ENCODE data around the gene SLFNL1.

Gene SLFNL1

GRCh38 chr1:40980453-40981121 is 40.9 kb downstream of the SLFNL1 start:
- Mint-ChIP-seq H3K36me3 (ENCODE audit: low read depth) (peaks cover 10% of the 10 kb centered on the region), H3K27ac (peak overlapping the region; percentile 80 to 92 (median 84)), H3K27me3 (ENCODE audit: low read depth) (no peaks in the 10 kb centered on the region), H3K9me3 (no peaks in the 10 kb centered on the region), H3K4me3 (peak overlapping the region; percentile 92 to 93 (median 92)), H3K4me1 (peaks cover 49% of the 10 kb centered on the region)
- TF ChIP-seq, protein P1, sequence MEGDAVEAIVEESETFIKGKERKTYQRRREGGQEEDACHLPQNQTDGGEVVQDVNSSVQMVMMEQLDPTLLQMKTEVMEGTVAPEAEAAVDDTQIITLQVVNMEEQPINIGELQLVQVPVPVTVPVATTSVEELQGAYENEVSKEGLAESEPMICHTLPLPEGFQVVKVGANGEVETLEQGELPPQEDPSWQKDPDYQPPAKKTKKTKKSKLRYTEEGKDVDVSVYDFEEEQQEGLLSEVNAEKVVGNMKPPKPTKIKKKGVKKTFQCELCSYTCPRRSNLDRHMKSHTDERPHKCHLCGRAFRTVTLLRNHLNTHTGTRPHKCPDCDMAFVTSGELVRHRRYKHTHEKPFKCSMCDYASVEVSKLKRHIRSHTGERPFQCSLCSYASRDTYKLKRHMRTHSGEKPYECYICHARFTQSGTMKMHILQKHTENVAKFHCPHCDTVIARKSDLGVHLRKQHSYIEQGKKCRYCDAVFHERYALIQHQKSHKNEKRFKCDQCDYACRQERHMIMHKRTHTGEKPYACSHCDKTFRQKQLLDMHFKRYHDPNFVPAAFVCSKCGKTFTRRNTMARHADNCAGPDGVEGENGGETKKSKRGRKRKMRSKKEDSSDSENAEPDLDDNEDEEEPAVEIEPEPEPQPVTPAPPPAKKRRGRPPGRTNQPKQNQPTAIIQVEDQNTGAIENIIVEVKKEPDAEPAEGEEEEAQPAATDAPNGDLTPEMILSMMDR (IDR thresholded peaks at IDR 0.05; ENCODE audit: unreplicated experiment in 3 of 3): no peak

DNA sequence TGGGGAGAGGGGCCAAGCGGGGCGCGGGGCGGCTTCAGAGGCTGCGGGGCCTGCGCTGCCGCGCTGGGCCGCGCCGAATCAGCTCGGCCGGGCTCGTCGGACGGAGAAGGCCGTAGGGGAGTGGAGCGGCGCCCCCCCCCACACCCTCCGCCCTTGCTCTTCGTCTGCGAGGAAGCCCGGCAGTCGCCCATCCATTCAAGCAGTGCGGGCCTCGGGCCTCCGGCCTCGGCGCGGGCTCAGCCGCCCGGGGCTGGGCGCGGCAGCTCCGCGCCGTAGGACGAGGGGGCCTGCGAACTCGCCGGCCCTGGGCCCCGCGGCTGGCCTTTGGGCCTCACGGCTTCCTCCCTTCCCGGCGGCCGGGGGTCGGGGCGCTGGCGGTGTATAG is 41.5 kb downstream of the SLFNL1 start:
- Mint-ChIP-seq H3K9me3 (no peaks in the 10 kb centered on the region), H3K36me3 (ENCODE audit: low read depth) (peaks cover 6% of the 10 kb centered on the region), H3K4me1 (peaks cover 44% of the 10 kb centered on the region), H3K27me3 (ENCODE audit: low read depth) (no peaks in the 10 kb centered on the region), H3K27ac (peak overlapping the region; percentile 80 to 92 (median 84)), H3K4me3 (peak overlapping the region; percentile 92 to 93 (median 92))
- TF ChIP-seq, protein P1 (IDR thresholded peaks at IDR 0.05; ENCODE audit: unreplicated experiment in 3 of 3): no peak

DNA sequence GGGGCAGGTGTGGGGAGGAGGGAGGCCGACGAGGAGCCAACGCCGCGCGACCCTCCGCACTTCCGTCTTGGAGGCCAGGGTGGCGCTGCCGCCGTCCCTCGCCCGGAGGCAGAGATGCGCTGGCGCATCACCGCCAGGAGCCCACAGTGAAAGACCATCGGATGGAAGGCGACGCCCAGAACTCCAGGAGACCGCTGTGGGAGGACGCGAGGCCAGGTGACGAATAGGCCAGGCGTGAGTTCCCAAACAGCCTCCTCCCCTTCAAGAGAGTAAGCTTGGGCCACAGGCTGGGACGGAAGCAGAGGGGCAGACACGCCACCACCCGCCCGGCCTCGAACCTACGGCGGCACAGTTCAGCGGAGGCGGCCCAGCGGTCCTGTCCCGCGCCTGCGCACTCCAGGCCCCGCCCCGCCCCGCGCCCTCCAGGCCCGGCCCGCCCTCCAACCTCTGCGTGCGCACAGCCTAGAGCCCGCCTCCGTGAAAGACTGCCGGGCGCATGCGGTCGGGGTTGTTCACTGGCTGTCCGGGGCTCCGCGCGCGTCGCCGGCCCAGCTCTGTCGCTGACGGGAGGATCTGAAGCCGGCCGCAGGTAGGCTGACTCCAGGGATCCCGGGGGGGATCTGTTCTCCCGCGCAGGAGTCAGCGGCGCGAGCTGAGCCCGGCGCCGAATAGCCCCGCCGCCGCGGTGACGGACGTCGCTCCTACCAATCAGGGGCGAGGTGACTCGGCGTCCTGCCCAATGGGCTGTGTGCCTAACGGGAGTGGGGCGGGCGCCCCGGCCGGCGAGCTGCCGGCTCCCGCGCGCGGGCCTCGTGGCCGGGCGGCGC is 42.1 kb downstream of the SLFNL1 start, which contains the start of gene CTPS1:
TSS of gene CTPS1 (plus strand) at position 456 of the 827 bp plus-strand sequence. CDS start 3,595 bp downstream, outside the sequence.
- peak within 1 kb of the TSS; percentile 92 to 93 (median 92) for H3K4me3 Mint-ChIP-seq
- peaks cover 6% of the 10 kb centered on the region for H3K36me3 Mint-ChIP-seq (ENCODE audit: low read depth)
- peak within 1 kb of the TSS; percentile 80 to 94 (median 94) for H3K27ac Mint-ChIP-seq
- TF ChIP-seq, protein P1 (IDR thresholded peaks at IDR 0.05; ENCODE audit: unreplicated experiment in 3 of 3): peak in 2 of 3 experiments; percentile 22
- H3K4me1 Mint-ChIP-seq: peaks cover 42% of the 10 kb centered on the region
- no peaks in the 10 kb centered on the region for H3K9me3 Mint-ChIP-seq
- H3K27me3 Mint-ChIP-seq (ENCODE audit: low read depth): no peaks in the 10 kb centered on the region

DNA sequence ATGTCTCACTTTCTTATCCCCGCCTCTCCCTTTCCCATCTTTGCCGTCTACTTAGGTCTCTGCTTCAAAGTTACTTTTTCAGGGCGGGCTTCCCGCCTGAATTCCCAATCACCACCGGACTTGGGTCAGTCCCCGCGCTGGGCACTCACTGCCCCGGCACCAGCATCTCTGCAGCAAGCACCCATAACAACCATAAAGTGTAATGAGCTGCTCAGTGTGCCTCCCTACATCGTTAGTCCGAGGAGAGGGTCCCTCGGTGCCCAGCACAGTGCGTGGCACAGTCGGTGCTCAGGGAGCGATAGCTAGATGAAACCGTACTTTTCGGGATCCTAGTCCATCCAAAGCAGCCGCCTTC is 42.7 kb downstream of the SLFNL1 start:
- Mint-ChIP-seq H3K27me3 (ENCODE audit: low read depth) (no peaks in the 10 kb centered on the region), H3K27ac (peak overlapping the region; percentile 70 to 94 (median 94)), H3K4me1 (peaks cover 38% of the 10 kb centered on the region), H3K36me3 (ENCODE audit: low read depth) (peaks cover 1% of the 10 kb centered on the region), H3K4me3 (peak overlapping the region; percentile 88 to 89 (median 88)), H3K9me3 (no peaks in the 10 kb centered on the region)
- TF ChIP-seq, protein P1 (IDR thresholded peaks at IDR 0.05; ENCODE audit: unreplicated experiment in 3 of 3): no peak

DNA sequence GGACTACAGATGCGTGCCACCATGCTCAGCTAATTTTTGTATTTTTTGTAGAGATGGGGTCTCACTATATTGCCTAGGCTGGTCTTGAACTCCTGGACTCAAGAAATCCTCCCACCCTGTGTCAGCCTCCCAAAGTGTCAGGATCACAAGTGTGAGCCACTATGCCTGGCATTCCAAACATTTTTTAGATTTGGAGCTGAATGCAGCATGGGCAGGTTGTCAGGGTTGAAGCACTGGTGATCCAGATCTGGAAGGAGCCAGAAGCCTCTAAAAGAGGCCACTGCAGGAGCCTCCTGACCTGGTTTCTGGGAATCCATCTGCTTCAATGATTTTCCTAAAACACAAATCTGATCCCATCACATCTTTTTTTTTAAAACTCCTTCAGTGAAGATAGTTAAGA is 43.8 kb downstream of the SLFNL1 start:
- peak overlapping the region; percentile 16 to 62 (median 59) for H3K4me3 Mint-ChIP-seq
- H3K27ac Mint-ChIP-seq: no peak overlapping the region
- peaks cover 30% of the 10 kb centered on the region for H3K4me1 Mint-ChIP-seq
- TF ChIP-seq, protein P1 (IDR thresholded peaks at IDR 0.05; ENCODE audit: unreplicated experiment in 3 of 3): no peak
- H3K9me3 Mint-ChIP-seq: no peaks in the 10 kb centered on the region
- no peaks in the 10 kb centered on the region for H3K36me3 Mint-ChIP-seq (ENCODE audit: low read depth)
- H3K27me3 Mint-ChIP-seq (ENCODE audit: low read depth): no peaks in the 10 kb centered on the region
